ENCODE measurements around the gene NAA40.

DNA sequence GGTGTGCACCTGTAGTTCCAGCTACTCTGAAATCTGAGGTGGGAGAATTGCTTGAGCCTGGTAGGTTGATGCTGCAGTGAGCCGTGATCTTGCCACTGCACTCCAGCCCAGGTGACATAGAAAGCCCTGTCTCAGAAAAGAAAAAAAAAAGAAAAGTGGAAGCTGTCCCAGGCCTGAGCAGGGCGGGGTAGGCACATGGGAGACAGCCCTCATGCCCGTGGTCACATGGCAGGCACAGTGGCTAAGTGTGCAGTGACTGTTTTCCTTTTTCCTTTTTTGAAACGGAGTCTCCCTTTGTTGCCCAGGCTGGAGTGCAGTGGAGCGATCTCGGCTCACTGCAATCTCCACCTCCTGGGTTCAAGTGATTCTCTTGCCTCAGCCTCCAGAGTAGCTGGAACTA is 55.2 kb downstream of the NAA40 start:
- TF ChIP-seq, protein P1, sequence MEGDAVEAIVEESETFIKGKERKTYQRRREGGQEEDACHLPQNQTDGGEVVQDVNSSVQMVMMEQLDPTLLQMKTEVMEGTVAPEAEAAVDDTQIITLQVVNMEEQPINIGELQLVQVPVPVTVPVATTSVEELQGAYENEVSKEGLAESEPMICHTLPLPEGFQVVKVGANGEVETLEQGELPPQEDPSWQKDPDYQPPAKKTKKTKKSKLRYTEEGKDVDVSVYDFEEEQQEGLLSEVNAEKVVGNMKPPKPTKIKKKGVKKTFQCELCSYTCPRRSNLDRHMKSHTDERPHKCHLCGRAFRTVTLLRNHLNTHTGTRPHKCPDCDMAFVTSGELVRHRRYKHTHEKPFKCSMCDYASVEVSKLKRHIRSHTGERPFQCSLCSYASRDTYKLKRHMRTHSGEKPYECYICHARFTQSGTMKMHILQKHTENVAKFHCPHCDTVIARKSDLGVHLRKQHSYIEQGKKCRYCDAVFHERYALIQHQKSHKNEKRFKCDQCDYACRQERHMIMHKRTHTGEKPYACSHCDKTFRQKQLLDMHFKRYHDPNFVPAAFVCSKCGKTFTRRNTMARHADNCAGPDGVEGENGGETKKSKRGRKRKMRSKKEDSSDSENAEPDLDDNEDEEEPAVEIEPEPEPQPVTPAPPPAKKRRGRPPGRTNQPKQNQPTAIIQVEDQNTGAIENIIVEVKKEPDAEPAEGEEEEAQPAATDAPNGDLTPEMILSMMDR (IDR thresholded peaks at IDR 0.05; ENCODE audit: low read depth, low read length, poor library complexity, severe bottlenecking), result no peak
- no peak for TF ChIP-seq EZH2phosphoT487 (IDR thresholded peaks at IDR 0.05; ENCODE audit: borderline replicate concordance, low read length)

Measured in DOHH2 (cell line).